Body of pancreas (tissue), 4 donors: ENCODE measurements around the gene MEX3A.

Experiments used
- POLR2A ChIP-seq, 3 donors: fragments of 450-650 bp; IDR thresholded peaks; one replicate each; pipeline ENCODE4 v1.6.1; 2016; ENCODE audit warnings: antibody characterized with exemption in 3 of 3, mild to moderate bottlenecking in 2 of 3
- TF ChIP-seq, protein P1 (sequence below), 7 experiments: fragments of 450-650 bp in 4 of 7; fragments of 200-600 bp in 3 of 7; sonication (generic) in 3 of 7; IDR thresholded peaks; one replicate each; pipeline ENCODE4 v1.5.1; 2016 to 2019; ENCODE audit warnings: antibody characterized with exemption in 7 of 7

DNA sequence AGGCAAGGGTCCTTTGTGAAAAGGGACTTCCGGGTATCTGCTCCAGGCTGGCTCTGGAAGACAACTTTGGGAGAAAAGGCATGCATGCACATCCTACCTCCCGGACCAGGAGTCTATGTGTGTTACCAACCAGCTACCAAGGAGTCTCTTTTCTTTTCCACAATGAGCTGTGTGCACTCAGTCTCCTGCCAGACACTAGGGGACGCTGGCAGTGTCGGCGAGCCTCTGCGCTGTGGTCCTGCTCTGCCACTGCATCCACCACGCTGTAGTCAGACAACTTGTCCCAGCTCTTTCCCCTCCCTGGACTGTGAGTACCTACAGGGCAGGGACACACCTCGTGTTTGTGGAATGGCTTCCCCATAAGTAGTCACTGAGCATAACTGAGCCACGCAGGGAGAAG is 56.4 kb downstream of the MEX3A start:
- TF ChIP-seq, protein P1, sequence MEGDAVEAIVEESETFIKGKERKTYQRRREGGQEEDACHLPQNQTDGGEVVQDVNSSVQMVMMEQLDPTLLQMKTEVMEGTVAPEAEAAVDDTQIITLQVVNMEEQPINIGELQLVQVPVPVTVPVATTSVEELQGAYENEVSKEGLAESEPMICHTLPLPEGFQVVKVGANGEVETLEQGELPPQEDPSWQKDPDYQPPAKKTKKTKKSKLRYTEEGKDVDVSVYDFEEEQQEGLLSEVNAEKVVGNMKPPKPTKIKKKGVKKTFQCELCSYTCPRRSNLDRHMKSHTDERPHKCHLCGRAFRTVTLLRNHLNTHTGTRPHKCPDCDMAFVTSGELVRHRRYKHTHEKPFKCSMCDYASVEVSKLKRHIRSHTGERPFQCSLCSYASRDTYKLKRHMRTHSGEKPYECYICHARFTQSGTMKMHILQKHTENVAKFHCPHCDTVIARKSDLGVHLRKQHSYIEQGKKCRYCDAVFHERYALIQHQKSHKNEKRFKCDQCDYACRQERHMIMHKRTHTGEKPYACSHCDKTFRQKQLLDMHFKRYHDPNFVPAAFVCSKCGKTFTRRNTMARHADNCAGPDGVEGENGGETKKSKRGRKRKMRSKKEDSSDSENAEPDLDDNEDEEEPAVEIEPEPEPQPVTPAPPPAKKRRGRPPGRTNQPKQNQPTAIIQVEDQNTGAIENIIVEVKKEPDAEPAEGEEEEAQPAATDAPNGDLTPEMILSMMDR (IDR thresholded peaks at IDR 0.05), result peak; percentile 41 to 78 (median 65)
- TF ChIP-seq POLR2A (IDR thresholded peaks at IDR 0.05), result no peak
